ENCODE data around the gene GRM8. TPM values are rescaled to one million over a fixed set of nuclear protein-coding genes. Genes with fewer than 3 reads are reported as not detected.
"Not testable (repeated sequence)": the region's sequence is repeated elsewhere in the genome, so short reads cannot be mapped to it uniquely, and the experiment has no call there.

The GRM8 gene
- total RNA-seq, 1 experiment from 2014 or later = not detected

GRCh38 chr7:126908564-126908963, 344.2 kb downstream of the GRM8 start:
- DNase-seq (ENCODE audit: low read depth, low spot score); in situ Hi-C loops (cut with HindIII; ENCODE audit: low pct_unique_long_range_greater_than_20kb, low sequenced_read_pairs): not testable (repeated sequence)

- in situ Hi-C loops (cut with HindIII; ENCODE audit: low pct_unique_long_range_greater_than_20kb, low sequenced_read_pairs); DNase-seq (ENCODE audit: low read depth, low spot score): not testable (repeated sequence)
Measured at GRCh38 chr7:126907657-126908056, 345.1 kb downstream of the GRM8 start.

- DNase-seq (ENCODE audit: low read depth, low spot score); in situ Hi-C loops (cut with HindIII; ENCODE audit: low pct_unique_long_range_greater_than_20kb, low sequenced_read_pairs): not testable (repeated sequence)
Measured at GRCh38 chr7:126905255-126905654, 347.5 kb downstream of the GRM8 start.

- DNase-seq (ENCODE audit: low read depth, low spot score); in situ Hi-C loops (cut with HindIII; ENCODE audit: low pct_unique_long_range_greater_than_20kb, low sequenced_read_pairs): not testable (repeated sequence)
Measured at GRCh38 chr7:126901041-126901765, 351.5 kb downstream of the GRM8 start.

GRCh38 chr7:126887980-126888379, 364.8 kb downstream of the GRM8 start:
- DNase-seq (ENCODE audit: low read depth, low spot score) = peak; percentile 54
- in situ Hi-C loops (cut with HindIII; ENCODE audit: low pct_unique_long_range_greater_than_20kb, low sequenced_read_pairs) = not testable (repeated sequence)

GRCh38 chr7:126887560-126887959, 365.2 kb downstream of the GRM8 start:
- in situ Hi-C loops (cut with HindIII; ENCODE audit: low pct_unique_long_range_greater_than_20kb, low sequenced_read_pairs) = not testable (repeated sequence)

GRCh38 chr7:126882730-126883129, 370.0 kb downstream of the GRM8 start:
- in situ Hi-C loops (cut with HindIII; ENCODE audit: low pct_unique_long_range_greater_than_20kb, low sequenced_read_pairs) = not testable (repeated sequence)
- DNase-seq (ENCODE audit: low read depth, low spot score) = peak; percentile 16

More at GRCh38 chr7:126887560-126887959, 365.2 kb downstream of the GRM8 start:
- peak; percentile 96 for DNase-seq (ENCODE audit: low read depth, low spot score)

GRCh38 chr7:126881908-126882307, 370.8 kb downstream of the GRM8 start:
- in situ Hi-C loops (cut with HindIII; ENCODE audit: low pct_unique_long_range_greater_than_20kb, low sequenced_read_pairs) = not testable (repeated sequence)
- DNase-seq (ENCODE audit: low read depth, low spot score) = peak; percentile 26

- in situ Hi-C loops (cut with HindIII; ENCODE audit: low pct_unique_long_range_greater_than_20kb, low sequenced_read_pairs) = no loop called here
- DNase-seq (ENCODE audit: low read depth, low spot score) = no peak
Measured at GRCh38 chr7:126881315-126881714, 371.4 kb downstream of the GRM8 start.

GRCh38 chr7:126876536-126876935, 376.2 kb downstream of the GRM8 start:
- in situ Hi-C loops (cut with HindIII; ENCODE audit: low pct_unique_long_range_greater_than_20kb, low sequenced_read_pairs); DNase-seq (ENCODE audit: low read depth, low spot score): not testable (repeated sequence)

- peak; percentile 74 for DNase-seq (ENCODE audit: low read depth, low spot score)
- in situ Hi-C loops (cut with HindIII; ENCODE audit: low pct_unique_long_range_greater_than_20kb, low sequenced_read_pairs) = no loop called here
Measured at GRCh38 chr7:126856691-126857291, 395.9 kb downstream of the GRM8 start.

GRCh38 chr7:126845331-126845730, 407.4 kb downstream of the GRM8 start:
- no peak for DNase-seq (ENCODE audit: low read depth, low spot score)
- in situ Hi-C loops (cut with HindIII; ENCODE audit: low pct_unique_long_range_greater_than_20kb, low sequenced_read_pairs) = no loop called here

GRCh38 chr7:126843883-126844282, 408.9 kb downstream of the GRM8 start:
- DNase-seq (ENCODE audit: low read depth, low spot score) = no peak
- in situ Hi-C loops (cut with HindIII; ENCODE audit: low pct_unique_long_range_greater_than_20kb, low sequenced_read_pairs) = no loop called here

- in situ Hi-C loops (cut with HindIII; ENCODE audit: low pct_unique_long_range_greater_than_20kb, low sequenced_read_pairs) = no loop called here
- DNase-seq (ENCODE audit: low read depth, low spot score) = no peak
Measured at GRCh38 chr7:126843336-126843735, 409.4 kb downstream of the GRM8 start.

GRCh38 chr7:126842451-126842850, 410.3 kb downstream of the GRM8 start:
- in situ Hi-C loops (cut with HindIII; ENCODE audit: low pct_unique_long_range_greater_than_20kb, low sequenced_read_pairs) = no loop called here
- DNase-seq (ENCODE audit: low read depth, low spot score) = no peak

GRCh38 chr7:126840869-126841268, 411.9 kb downstream of the GRM8 start:
- in situ Hi-C loops (cut with HindIII; ENCODE audit: low pct_unique_long_range_greater_than_20kb, low sequenced_read_pairs) = no loop called here

GRCh38 chr7:126839624-126840023, 413.1 kb downstream of the GRM8 start:
- in situ Hi-C loops (cut with HindIII; ENCODE audit: low pct_unique_long_range_greater_than_20kb, low sequenced_read_pairs) = no loop called here
- no peak for DNase-seq (ENCODE audit: low read depth, low spot score)

More at GRCh38 chr7:126840869-126841268, 411.9 kb downstream of the GRM8 start:
- no peak for DNase-seq (ENCODE audit: low read depth, low spot score)

- in situ Hi-C loops (cut with HindIII; ENCODE audit: low pct_unique_long_range_greater_than_20kb, low sequenced_read_pairs) = no loop called here
- no peak for DNase-seq (ENCODE audit: low read depth, low spot score)
Measured at GRCh38 chr7:126838194-126838593, 414.5 kb downstream of the GRM8 start.

- DNase-seq (ENCODE audit: low read depth, low spot score); in situ Hi-C loops (cut with HindIII; ENCODE audit: low pct_unique_long_range_greater_than_20kb, low sequenced_read_pairs): not testable (repeated sequence)
Measured at GRCh38 chr7:126831241-126831640, 421.5 kb downstream of the GRM8 start.
